Endometrial microvascular endothelial cells (primary cell): ENCODE results near the gene ANO5. TPM values are rescaled to one million over a fixed set of nuclear protein-coding genes. Genes with fewer than 3 reads are reported as not detected.

Source experiments
- in situ Hi-C: cut with HindIII; loops from 2 replicates; pipeline ENCODE4 v1.10.0; 2017; ENCODE audit warnings: low sequenced_read_pairs, low pct_unique_long_range_greater_than_20kb; ENCODE audit errors: inconsistent ontology term
- total RNA-seq: library from RNA; depleted of rRNA; stranded (reverse); fragments of >200 nt; gene quantifications from one replicate; pipeline ENCODE4 v1.2.3, GENCODE V29; 2015; ENCODE audit errors: inconsistent ontology term

The ANO5 gene
- total RNA-seq, result 0.28 TPM

- in situ Hi-C loops, result no loop called here
Measured at GRCh38 chr11:22192642-22193347, at the start of gene ANO5. Gene ANO5, plus strand, starts transcription at chr11:22193085. Its CDS starts 408 bp downstream, at chr11:22193493.

GRCh38 chr11:22151649-22152197, 41.2 kb upstream of the ANO5 start:
- in situ Hi-C loops, result no loop called here

GRCh38 chr11:22157531-22157930, 35.4 kb upstream of the ANO5 start:
- in situ Hi-C loops, result no loop called here

- in situ Hi-C loops, result no loop called here
Measured at GRCh38 chr11:22161489-22161888, 31.4 kb upstream of the ANO5 start.

- in situ Hi-C loops, result no loop called here
Measured at GRCh38 chr11:22162756-22163155, 30.1 kb upstream of the ANO5 start.

- in situ Hi-C loops, result no loop called here
Measured at GRCh38 chr11:22163394-22163797, 29.5 kb upstream of the ANO5 start.

- in situ Hi-C loops, result no loop called here
Measured at GRCh38 chr11:22165087-22165486, 27.8 kb upstream of the ANO5 start.

GRCh38 chr11:22165759-22166513, 26.9 kb upstream of the ANO5 start:
- in situ Hi-C loops, result no loop called here

GRCh38 chr11:22169833-22170232, 23.1 kb upstream of the ANO5 start:
- in situ Hi-C loops, result no loop called here

- in situ Hi-C loops, result no loop called here
Measured at GRCh38 chr11:22173532-22173931, 19.4 kb upstream of the ANO5 start.

GRCh38 chr11:22177186-22177585, 15.7 kb upstream of the ANO5 start:
- in situ Hi-C loops, result no loop called here

GRCh38 chr11:22179626-22180025, 13.3 kb upstream of the ANO5 start:
- in situ Hi-C loops, result no loop called here

- in situ Hi-C loops, result no loop called here
Measured at GRCh38 chr11:22180131-22180530, 12.8 kb upstream of the ANO5 start.

- in situ Hi-C loops, result no loop called here
Measured at GRCh38 chr11:22189660-22190059, 3.2 kb upstream of the ANO5 start.

- in situ Hi-C loops, result no loop called here
Measured at GRCh38 chr11:22190827-22191463, 1.9 kb upstream of the ANO5 start.

GRCh38 chr11:22192289-22192641, 620 bp upstream of the ANO5 start:
- in situ Hi-C loops, result no loop called here

GRCh38 chr11:22193348-22194051, 615 bp downstream of the ANO5 start:
- in situ Hi-C loops, result no loop called here

- in situ Hi-C loops, result no loop called here
Measured at GRCh38 chr11:22194306-22194705, 1.4 kb downstream of the ANO5 start.

- in situ Hi-C loops, result no loop called here
Measured at GRCh38 chr11:22194907-22195306, 2.0 kb downstream of the ANO5 start.
